T-helper 1 cell treated with Interleukin-12 subunit alpha and Interleukin-12 subunit beta and Interleukin-4 antibody, amounts not matched to agents 30 ng/mL and 1 ng/mL, for 36 hours (primary cell): ENCODE data around the gene GNL2. TPM values are rescaled to one million over a fixed set of nuclear protein-coding genes. Genes with fewer than 3 reads are reported as not detected.

Source experiments
- intact Hi-C: fragments of 100-400 bp; cut with micrococcal nuclease; formaldehyde crosslinking; loops from one replicate; pipeline ENCODE4 v1.15.1; 2024
- total RNA-seq: library from RNA; stranded (reverse); gene quantifications from 2 replicates; pipeline ENCODE4 v1.2.3, GENCODE V29; 2022

Gene GNL2
- total RNA-seq, 1 donor from 2014 or later: 70.7 TPM

GRCh38 chr1:37517569-37517968, 78.2 kb downstream of the GNL2 start:
- intact Hi-C loops: no loop called here

Other genes with a start within 250 kb of the GNL2 start
- 58.3 and 62.6 TPM in 2 replicates for gene ZC3H12A, start 121.4 kb downstream of the GNL2 start, total RNA-seq
- 51.3 and 54.9 TPM in 2 replicates for gene MEAF6, start 81.2 kb downstream of the GNL2 start, total RNA-seq
- 29.8 and 30.5 TPM in 2 replicates for gene SNIP1, start 41.6 kb downstream of the GNL2 start, total RNA-seq
- gene DNALI1, start 39.0 kb downstream of the GNL2 start, total RNA-seq: 0.32 TPM in 1 of 2 replicates, not detected in the other
- not detected in 2 replicates for gene RSPO1, start 39.0 kb upstream of the GNL2 start, total RNA-seq
- 42.8 and 43.2 TPM in 2 replicates for gene CDCA8, start 96.6 kb upstream of the GNL2 start, total RNA-seq
- gene EPHA10, start 169.2 kb upstream of the GNL2 start, total RNA-seq: 0.05 TPM in 1 of 2 replicates, not detected in the other
- 3.4 and 3.7 TPM in 2 replicates for gene MANEAL, start 197.9 kb upstream of the GNL2 start, total RNA-seq
- gene C1orf122, start 211.9 kb upstream of the GNL2 start, total RNA-seq: 19.9 and 21.9 TPM in 2 replicates
- gene YRDC, start 212.3 kb upstream of the GNL2 start, total RNA-seq: 28.8 and 31.3 TPM in 2 replicates